Ovary (tissue), 3 donors: Measurements from ENCODE around the gene ZBTB8A.
A peak's percentile ranks its signal among the peaks of the same experiment; 100 is the strongest.

ENCODE experiments used
- POLR2A ChIP-seq: fragments of 450-650 bp; IDR thresholded peaks from one replicate; pipeline ENCODE4 v1.6.1; 2017; ENCODE audit warnings: antibody characterized with exemption, mild to moderate bottlenecking, moderate library complexity
- TF ChIP-seq, protein P1 (sequence below), 3 donors: fragments of 450-650 bp in 2 of 3; fragments of 200-600 bp in 1 of 3; IDR thresholded peaks; one replicate each; pipeline versions ENCODE4 v1.5.1 to v1.8.0; 2016 to 2022; ENCODE audit warnings: antibody characterized with exemption in 3 of 3, mild to moderate bottlenecking in 1 of 3
- donor health status: DM: no; HTN: no; CAD: no.

DNA sequence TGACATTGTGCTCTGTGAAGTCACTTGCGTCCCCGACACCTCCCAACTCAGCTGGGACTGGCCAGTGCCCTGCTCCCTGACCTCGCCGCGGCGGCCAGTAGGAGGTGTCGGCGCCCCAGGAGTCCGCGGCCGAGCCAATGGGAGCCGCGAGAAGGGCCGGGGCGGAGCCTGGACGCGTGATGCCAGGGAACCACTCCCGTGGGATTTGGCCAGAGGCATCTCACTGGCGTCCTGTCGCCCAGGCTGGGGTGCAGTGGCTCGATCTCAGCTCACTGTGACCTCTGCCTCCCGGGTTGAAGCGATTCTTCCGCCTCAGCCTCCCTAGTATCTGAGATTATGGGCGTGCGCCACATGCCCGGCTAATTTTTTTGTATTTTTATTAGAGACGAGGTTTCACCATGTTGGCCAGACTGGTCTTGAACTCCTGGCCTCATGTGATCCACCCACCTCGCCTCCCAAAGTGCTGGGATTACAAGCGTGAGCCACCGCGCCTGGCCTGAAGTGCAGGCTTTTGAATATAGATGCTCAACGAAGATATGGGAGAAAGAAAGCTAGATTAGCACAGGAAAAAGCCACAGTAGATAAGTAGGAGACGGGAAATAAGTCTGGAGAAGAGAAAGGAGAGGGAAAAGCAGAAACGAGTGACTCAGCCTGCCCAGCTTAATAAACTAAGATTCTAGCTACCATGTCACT is 73.1 kb downstream of the ZBTB8A start:
- TF ChIP-seq, protein P1, sequence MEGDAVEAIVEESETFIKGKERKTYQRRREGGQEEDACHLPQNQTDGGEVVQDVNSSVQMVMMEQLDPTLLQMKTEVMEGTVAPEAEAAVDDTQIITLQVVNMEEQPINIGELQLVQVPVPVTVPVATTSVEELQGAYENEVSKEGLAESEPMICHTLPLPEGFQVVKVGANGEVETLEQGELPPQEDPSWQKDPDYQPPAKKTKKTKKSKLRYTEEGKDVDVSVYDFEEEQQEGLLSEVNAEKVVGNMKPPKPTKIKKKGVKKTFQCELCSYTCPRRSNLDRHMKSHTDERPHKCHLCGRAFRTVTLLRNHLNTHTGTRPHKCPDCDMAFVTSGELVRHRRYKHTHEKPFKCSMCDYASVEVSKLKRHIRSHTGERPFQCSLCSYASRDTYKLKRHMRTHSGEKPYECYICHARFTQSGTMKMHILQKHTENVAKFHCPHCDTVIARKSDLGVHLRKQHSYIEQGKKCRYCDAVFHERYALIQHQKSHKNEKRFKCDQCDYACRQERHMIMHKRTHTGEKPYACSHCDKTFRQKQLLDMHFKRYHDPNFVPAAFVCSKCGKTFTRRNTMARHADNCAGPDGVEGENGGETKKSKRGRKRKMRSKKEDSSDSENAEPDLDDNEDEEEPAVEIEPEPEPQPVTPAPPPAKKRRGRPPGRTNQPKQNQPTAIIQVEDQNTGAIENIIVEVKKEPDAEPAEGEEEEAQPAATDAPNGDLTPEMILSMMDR (IDR thresholded peaks at IDR 0.05), result peak in 1 of 3 donors; percentile 36
- no peak for TF ChIP-seq POLR2A
